H9 (cell line): Measurements from ENCODE around the gene LRRC34. TPM values are rescaled to one million over a fixed set of nuclear protein-coding genes. Genes with fewer than 3 reads are reported as not detected.

ENCODE experiments used
- DNase-seq: peaks from one replicate; pipeline ENCODE4 v3.0.0-alpha.2; 2017
- H2AFZ ChIP-seq: one replicate; pipeline ENCODE4 v1.6.1; 2013; ENCODE audit warnings: mild to moderate bottlenecking, low read length, control low read depth, moderate library complexity
- H2AK5ac ChIP-seq: 2 replicates; pipeline ENCODE4 v1.6.1; 2013; ENCODE audit warnings: low read length, control low read depth, mixed read lengths; ENCODE audit not compliant: insufficient read length
- H2BK120ac ChIP-seq: one replicate; pipeline ENCODE4 v1.6.1; 2013; ENCODE audit warnings: low read depth, mild to moderate bottlenecking, low read length, control low read depth, inconsistent platforms; ENCODE audit not compliant: poor library complexity, severe bottlenecking
- H2BK12ac ChIP-seq: 2 replicates; pipeline ENCODE4 v1.6.1; 2013; ENCODE audit warnings: low read length, control low read depth, mixed read lengths, low read depth; ENCODE audit not compliant: insufficient read length
- H2BK15ac ChIP-seq: 2 replicates; pipeline ENCODE4 v1.6.1; 2013; ENCODE audit warnings: low read depth, low read length, control low read depth
- H2BK20ac ChIP-seq: one replicate; pipeline ENCODE4 v1.6.1; 2013; ENCODE audit warnings: low read depth, mild to moderate bottlenecking, low read length, control low read depth, inconsistent platforms; ENCODE audit not compliant: poor library complexity, severe bottlenecking
- H2BK5ac ChIP-seq: 2 replicates; pipeline ENCODE4 v1.6.1; 2013; ENCODE audit warnings: low read length, control low read depth, mixed read lengths; ENCODE audit not compliant: insufficient read length
- H3K14ac ChIP-seq: 2 replicates; pipeline ENCODE4 v1.6.1; 2013; ENCODE audit warnings: low read length, control low read depth; ENCODE audit not compliant: insufficient read depth
- H3K18ac ChIP-seq: 2 replicates; pipeline ENCODE4 v1.6.1; 2013; ENCODE audit warnings: low read depth, mild to moderate bottlenecking, mixed read lengths, low read length, control low read depth; ENCODE audit not compliant: insufficient read length
- H3K23ac ChIP-seq: 2 replicates; pipeline ENCODE4 v1.6.1; 2013; ENCODE audit warnings: low read length, control low read depth, mixed read lengths, low read depth; ENCODE audit not compliant: insufficient read length
- H3K23me2 ChIP-seq: 2 replicates; pipeline ENCODE4 v1.6.1; 2013; ENCODE audit warnings: low read depth, mild to moderate bottlenecking, mixed read lengths, low read length, control low read depth; ENCODE audit not compliant: insufficient read length, poor library complexity, severe bottlenecking
- H3K27ac ChIP-seq: 2 replicates; pipeline ENCODE4 v1.5.1; 2013; ENCODE audit warnings: low read length, control low read depth, mixed read lengths, low read depth; ENCODE audit not compliant: insufficient read length
- H3K27me3 ChIP-seq: 2 replicates; pipeline ENCODE4 v1.6.1; 2013; ENCODE audit warnings: low read length, control low read depth, inconsistent platforms; ENCODE audit not compliant: insufficient read depth
- H3K4ac ChIP-seq: 2 replicates; pipeline ENCODE4 v1.6.1; 2013; ENCODE audit warnings: low read depth, mild to moderate bottlenecking, control low read depth, inconsistent platforms, low read length, moderate library complexity
- H3K4me1 ChIP-seq: 2 replicates; pipeline ENCODE4 v1.6.1; 2013; ENCODE audit warnings: low read length, control low read depth, inconsistent platforms; ENCODE audit not compliant: insufficient read depth
- H3K4me2 ChIP-seq: 2 replicates; pipeline ENCODE4 v1.6.1; 2013; ENCODE audit warnings: low read length, control low read depth, mixed read lengths; ENCODE audit not compliant: insufficient read length, insufficient read depth
- H3K56ac ChIP-seq: 2 replicates; pipeline ENCODE4 v1.6.1; 2013; ENCODE audit warnings: low read depth, mild to moderate bottlenecking, mixed read lengths, low read length, control low read depth; ENCODE audit not compliant: insufficient read length
- H3K79me1 ChIP-seq: 2 replicates; pipeline ENCODE4 v1.6.1; 2013; ENCODE audit warnings: low read depth, mild to moderate bottlenecking, moderate library complexity, low read length, control low read depth, inconsistent platforms; ENCODE audit not compliant: insufficient read depth, poor library complexity, severe bottlenecking
- H3K79me2 ChIP-seq: 2 replicates; pipeline ENCODE4 v1.6.1; 2013; ENCODE audit warnings: low read length, control low read depth, inconsistent platforms; ENCODE audit not compliant: insufficient read depth
- H3K9ac ChIP-seq: 2 replicates; pipeline ENCODE4 v1.6.1; 2013; ENCODE audit warnings: low read length, control low read depth, mixed read lengths; ENCODE audit not compliant: insufficient read length; ENCODE audit errors: extremely low read depth
- H3K9me3 ChIP-seq: one replicate; pipeline ENCODE4 v1.6.1; 2013; ENCODE audit warnings: low read depth, low read length, inconsistent platforms; ENCODE audit not compliant: control insufficient read depth
- H3T11ph ChIP-seq: one replicate; pipeline ENCODE4 v1.6.1; 2013; ENCODE audit warnings: mild to moderate bottlenecking, low read length, control low read depth, inconsistent platforms
- H4K20me1 ChIP-seq: one replicate; pipeline ENCODE4 v1.6.1; 2013; ENCODE audit not compliant: control insufficient read depth, insufficient read length, insufficient read depth
- H4K5ac ChIP-seq: 2 replicates; pipeline ENCODE4 v1.6.1; 2013; ENCODE audit warnings: low read depth, mild to moderate bottlenecking, mixed read lengths, low read length, control low read depth; ENCODE audit not compliant: insufficient read length
- H4K8ac ChIP-seq: replicated peaks from 2 replicates; pipeline ENCODE4 v1.6.1; 2013; ENCODE audit warnings: low read length, control low read depth, mixed read lengths, low read depth; ENCODE audit not compliant: insufficient read length
- H4K91ac ChIP-seq: 2 replicates; pipeline ENCODE4 v1.6.1; 2013; ENCODE audit warnings: low read depth, mild to moderate bottlenecking, moderate library complexity, mixed read lengths, low read length, control low read depth; ENCODE audit not compliant: insufficient read length
- H3K27ac Mint-ChIP-seq, 3 experiments: 2 replicates in 2 of 3; 3 replicates in 1 of 3; pipeline ENCODE4 v1.8.0; 2020 to 2021; ENCODE audit warnings: mixed read lengths in 3 of 3, mild to moderate bottlenecking in 1 of 3, moderate library complexity in 1 of 3
- H3K27me3 Mint-ChIP-seq: 2 replicates; pipeline ENCODE4 v1.8.0; 2021; ENCODE audit warnings: low read depth, mild to moderate bottlenecking, moderate library complexity, mixed read lengths
- H3K36me3 Mint-ChIP-seq, 3 experiments: 2 replicates in 2 of 3; 3 replicates in 1 of 3; pipeline ENCODE4 v1.8.0; 2020 to 2021; ENCODE audit warnings: low read depth in 3 of 3, mixed read lengths in 3 of 3; ENCODE audit not compliant: insufficient read depth in 1 of 3
- H3K4me1 Mint-ChIP-seq, 2 experiments: 2 replicates each; pipeline ENCODE4 v1.8.0; 2020; ENCODE audit warnings: mixed read lengths in 2 of 2
- H3K4me3 Mint-ChIP-seq, 2 experiments: 2 replicates in 1 of 2; 3 replicates in 1 of 2; pipeline ENCODE4 v1.8.0; 2020 to 2021; ENCODE audit warnings: mild to moderate bottlenecking in 2 of 2, mixed read lengths in 2 of 2, moderate library complexity in 1 of 2
- H3K9me3 Mint-ChIP-seq, 2 experiments: 2 replicates in 1 of 2; 3 replicates in 1 of 2; pipeline ENCODE4 v1.8.0; 2020; ENCODE audit warnings: mild to moderate bottlenecking in 2 of 2, mixed read lengths in 2 of 2, moderate library complexity in 1 of 2
- CTCF ChIP-seq: fragments of 200-600 bp; sonication (generic); conservative IDR thresholded peaks from 3 replicates; pipeline ENCODE4 v1.8.0; 2021; ENCODE audit warnings: antibody characterized with exemption, mild to moderate bottlenecking
- WGBS: extraction: QIAGEN DNeasy Blood & Tissue Kit; methylation state at CpG from one replicate; pipeline ENCODE4 v1.1.7; 2013; ENCODE audit warnings: missing lambda C conversion rate, low lambda C conversion rate, mixed read lengths; ENCODE audit not compliant: insufficient read length; ENCODE audit errors: extremely low coverage; 5-methylcytosine and 5-hydroxymethylcytosine counted together
- total RNA-seq: library from RNA; stranded (reverse); gene quantifications from 2 replicates; pipeline ENCODE4 v1.2.1, GENCODE V29; 2021

LRRC34 gene
- total RNA-seq, 1 experiment from 2014 or later, result 4.6 TPM

- Histone ChIP-seq H3K56ac (no peak overlapping the region), H3K4ac (no peak overlapping the region), H4K20me1 (no peaks in the 10 kb centered on the region), H2BK20ac (no peak overlapping the region), H3K14ac (no peak overlapping the region), H3K4me1 (no peaks in the 10 kb centered on the region), H3K23ac (no peak overlapping the region), H3K4me2 (no peak overlapping the region), H4K8ac (no peak overlapping the region), H3T11ph (no peak overlapping the region), H2BK5ac (no peak overlapping the region), H2AK5ac (no peak overlapping the region), H3K79me1 (no peaks in the 10 kb centered on the region), H3K23me2 (no peaks in the 10 kb centered on the region), H3K79me2 (no peaks in the 10 kb centered on the region), H4K5ac (no peak overlapping the region), H3K18ac (no peak overlapping the region), H4K91ac (no peak overlapping the region), H3K27me3 (no peaks in the 10 kb centered on the region; the same call in 1 of the 2 replicates), H2BK120ac (no peak overlapping the region), H2AFZ (no peak overlapping the region), H2BK12ac (no peak overlapping the region), H3K9ac (no peak overlapping the region), H3K9me3 (no peaks in the 10 kb centered on the region), H2BK15ac (no peak overlapping the region), H3K27ac (no peak overlapping the region)
- no peak for DNase-seq
- Mint-ChIP-seq H3K4me1 (no peaks in the 10 kb centered on the region), H3K36me3 (no peaks in the 10 kb centered on the region), H3K27ac (no peak overlapping the region), H3K4me3 (no peak overlapping the region), H3K27me3 (no peaks in the 10 kb centered on the region), H3K9me3 (no peaks in the 10 kb centered on the region)
- WGBS, result no CpG with 5 or more reads among the region's 4 CpGs
- TF ChIP-seq CTCF, result no peak
These were observed 35.2 kb upstream of the LRRC34 start for GRCh38 chr3:169847896-169848295.
